NCI-H2029 treated with DMSO at 0.1 percent for 48 hours (cell line): ENCODE data around the gene GNPTAB.
"Not testable (repeated sequence)": the region's sequence is repeated elsewhere in the genome, so short reads cannot be mapped to it uniquely, and the experiment has no call there.

Experiments
- DNase-seq: peaks from one replicate; lab custom pipeline; 2025; lab: John Stamatoyannopoulos, UW

Gene GNPTAB

GRCh38 chr12:101852998-101853397 lies 22.2 kb upstream of the GNPTAB start:
- DNase-seq, result no peak

- no peak for DNase-seq
These were observed 19.4 kb upstream of the GNPTAB start for GRCh38 chr12:101850199-101850598.

GRCh38 chr12:101847325-101847724 lies 16.6 kb upstream of the GNPTAB start:
- no peak for DNase-seq

- DNase-seq, result no peak
These were observed 14.5 kb upstream of the GNPTAB start for GRCh38 chr12:101845137-101845711.

GRCh38 chr12:101841069-101841468 lies 10.3 kb upstream of the GNPTAB start:
- no peak for DNase-seq

GRCh38 chr12:101839324-101840283 lies 8.8 kb upstream of the GNPTAB start:
- peak; percentile 28 for DNase-seq

- no peak for DNase-seq
These were observed 8.0 kb upstream of the GNPTAB start for GRCh38 chr12:101838628-101839323.

- DNase-seq, result no peak
These were observed 1.3 kb upstream of the GNPTAB start for GRCh38 chr12:101832030-101832429.

- DNase-seq, result peak; percentile 49
These were observed 956 bp downstream of the GNPTAB start for GRCh38 chr12:101829639-101830366.

- DNase-seq, result peak; percentile 47
These were observed 2.1 kb downstream of the GNPTAB start for GRCh38 chr12:101828463-101829196.

GRCh38 chr12:101826766-101827368 lies 3.9 kb downstream of the GNPTAB start:
- DNase-seq, result no peak

GRCh38 chr12:101824831-101825230 lies 5.9 kb downstream of the GNPTAB start:
- DNase-seq, result no peak

GRCh38 chr12:101823891-101824290 lies 6.9 kb downstream of the GNPTAB start:
- DNase-seq, result peak; percentile 77

GRCh38 chr12:101823039-101823438 lies 7.7 kb downstream of the GNPTAB start:
- no peak for DNase-seq

GRCh38 chr12:101819467-101819866 lies 11.3 kb downstream of the GNPTAB start:
- no peak for DNase-seq

- not testable (repeated sequence) for DNase-seq
These were observed 12.1 kb downstream of the GNPTAB start for GRCh38 chr12:101818689-101819088.

GRCh38 chr12:101813117-101813516 lies 17.6 kb downstream of the GNPTAB start:
- DNase-seq, result no peak

GRCh38 chr12:101812716-101813115 lies 18.0 kb downstream of the GNPTAB start:
- DNase-seq, result not testable (repeated sequence)

GRCh38 chr12:101811342-101811741 lies 19.4 kb downstream of the GNPTAB start:
- DNase-seq, result not testable (repeated sequence)

GRCh38 chr12:101809208-101809607 lies 21.6 kb downstream of the GNPTAB start:
- DNase-seq, result no peak

GRCh38 chr12:101806265-101806664 lies 24.5 kb downstream of the GNPTAB start:
- DNase-seq, result no peak
